H1 (cell line): ENCODE results near the gene RRM1. TPM values are rescaled to one million over a fixed set of nuclear protein-coding genes. Genes with fewer than 3 reads are reported as not detected.

Experiments used
- CTCF ChIA-PET: fragments of 300-600 bp; sonication (Branson Sonifier 250); formaldehyde crosslinking; loops from one replicate; lab custom pipeline; 2021; ENCODE audit not compliant: partially characterized antibody; lab: Charles Lee
- POLR2A ChIA-PET: fragments of 300-600 bp; sonication (Branson Sonifier 250); formaldehyde crosslinking; loops from one replicate; lab custom pipeline; 2021; ENCODE audit warnings: inconsistent platforms; ENCODE audit not compliant: partially characterized antibody; lab: Charles Lee
- DNase-seq, 2 experiments: peaks; one replicate each; pipeline versions ENCODE4 v3.0.0 to v3.0.0-alpha.2; 2010 to 2022; ENCODE audit warnings: low spot score in 2 of 2, low read depth in 1 of 2, mixed read lengths in 1 of 2
- FAIRE-seq: peaks from 2 replicates; lab custom pipeline; 2011; peaks lifted over from hg19 to GRCh38; lab: Jason Lieb, UNC
- H2AFZ ChIP-seq: 2 replicates; pipeline ENCODE4 v1.8.1; 2012; ENCODE audit warnings: low read length, inconsistent platforms
- H2AK5ac ChIP-seq: 2 replicates; pipeline ENCODE4 v1.6.1; 2013; ENCODE audit warnings: low read depth, low read length
- H2BK120ac ChIP-seq: replicated peaks from 2 replicates; pipeline ENCODE3; 2013; ENCODE audit warnings: low read depth, low read length, inconsistent platforms
- H2BK12ac ChIP-seq: 2 replicates; pipeline ENCODE4 v1.6.1; 2013; ENCODE audit warnings: low read depth, low read length
- H2BK15ac ChIP-seq: 2 replicates; pipeline ENCODE4 v1.6.1; 2013; ENCODE audit warnings: low read length
- H2BK20ac ChIP-seq: 2 replicates; pipeline ENCODE4 v1.6.1; 2013; ENCODE audit warnings: low read length
- H2BK5ac ChIP-seq: 2 replicates; pipeline ENCODE4 v1.6.1; 2013; ENCODE audit warnings: low read depth, low read length
- H3K14ac ChIP-seq: 2 replicates; pipeline ENCODE4 v1.6.1; 2013; ENCODE audit warnings: inconsistent platforms; ENCODE audit not compliant: insufficient read length
- H3K18ac ChIP-seq: 2 replicates; pipeline ENCODE4 v1.6.1; 2013; ENCODE audit warnings: low read length; ENCODE audit errors: extremely low read depth
- H3K23ac ChIP-seq: 2 replicates; pipeline ENCODE4 v1.6.1; 2013; ENCODE audit warnings: inconsistent platforms; ENCODE audit not compliant: insufficient read length
- H3K23me2 ChIP-seq: 2 replicates; pipeline ENCODE4 v1.6.1; 2013; ENCODE audit warnings: low read depth, low read length
- H3K27ac ChIP-seq: 2 replicates; pipeline ENCODE4 v1.6.1; 2011; ENCODE audit warnings: low read depth, low read length, inconsistent platforms
- H3K27me3 ChIP-seq, 4 experiments: replicated peaks in 1 of 4; 1 replicate in 1 of 4; 2 replicates in 3 of 4; pipeline versions ENCODE4 v1.6.1 to v1.8.1; 2011 to 2013; ENCODE audit warnings: low read length in 3 of 4, mild to moderate bottlenecking in 3 of 4, inconsistent platforms in 2 of 4, mixed read lengths in 2 of 4, moderate library complexity in 1 of 4; ENCODE audit not compliant: control insufficient read depth in 3 of 4, insufficient read depth in 3 of 4; ENCODE audit errors: extremely low read depth in 1 of 4
- H3K36me3 ChIP-seq, 4 experiments: 2 replicates each; pipeline versions ENCODE4 v1.6.1 to v1.8.1; 2011 to 2013; ENCODE audit warnings: mild to moderate bottlenecking in 4 of 4, low read length in 3 of 4, moderate library complexity in 2 of 4, control low read depth in 1 of 4, inconsistent platforms in 1 of 4; ENCODE audit not compliant: insufficient read depth in 4 of 4, control insufficient read depth in 2 of 4
- H3K4ac ChIP-seq: replicated peaks from 2 replicates; pipeline ENCODE3; 2013; ENCODE audit warnings: low read length, low read depth, mixed read lengths, inconsistent platforms; ENCODE audit not compliant: insufficient read length
- H3K4me1 ChIP-seq, 4 experiments: replicated peaks in 1 of 4; 1 replicate in 1 of 4; 2 replicates in 3 of 4; pipeline versions ENCODE4 v1.6.1 to v1.8.1; 2011 to 2013; ENCODE audit warnings: low read length in 3 of 4, inconsistent platforms in 2 of 4, mixed read lengths in 1 of 4; ENCODE audit not compliant: insufficient read depth in 4 of 4, control insufficient read depth in 3 of 4
- H3K4me2 ChIP-seq, 2 experiments: 2 replicates each; pipeline versions ENCODE4 v1.6.1 to v1.8.1; 2011 to 2013; ENCODE audit warnings: low read depth in 2 of 2, low read length in 2 of 2, control low read depth in 1 of 2, inconsistent platforms in 1 of 2, mild to moderate bottlenecking in 1 of 2; ENCODE audit not compliant: insufficient read depth in 1 of 2
- H3K4me3 ChIP-seq, 4 experiments: fragments of 200-600, 300-600 bp in 1 of 4; sonication (generic), shearing (Covaris generic), sonication (Bioruptor Twin) in 1 of 4; 2 replicates each; pipeline versions ENCODE4 v1.5.1 to v1.8.1; 2011 to 2016; ENCODE audit warnings: low read length in 4 of 4, low read depth in 3 of 4, control low read depth in 2 of 4, inconsistent platforms in 2 of 4, mild to moderate bottlenecking in 2 of 4, mixed read lengths in 1 of 4, moderate library complexity in 1 of 4; ENCODE audit not compliant: insufficient read depth in 2 of 4; ENCODE audit errors: extremely low read depth in 1 of 4
- H3K56ac ChIP-seq: replicated peaks from 2 replicates; pipeline ENCODE3; 2013; ENCODE audit warnings: low read depth, mild to moderate bottlenecking, mixed read lengths, low read length, inconsistent platforms; ENCODE audit not compliant: insufficient read length
- H3K79me1 ChIP-seq: 2 replicates; pipeline ENCODE4 v1.6.1; 2013; ENCODE audit warnings: low read depth, low read length, control low read depth
- H3K79me2 ChIP-seq, 2 experiments: 2 replicates each; pipeline versions ENCODE4 v1.6.1 to v1.8.1; 2012 to 2013; ENCODE audit warnings: low read length in 2 of 2, mild to moderate bottlenecking in 2 of 2, inconsistent platforms in 1 of 2; ENCODE audit not compliant: insufficient read depth in 2 of 2, control insufficient read depth in 1 of 2
- H3K9ac ChIP-seq, 4 experiments: replicated peaks in 1 of 4; 1 replicate in 1 of 4; 2 replicates in 3 of 4; pipeline versions ENCODE4 v1.6.1 to v1.8.1; 2011 to 2013; ENCODE audit warnings: low read depth in 3 of 4, low read length in 3 of 4, control low read depth in 2 of 4, mild to moderate bottlenecking in 2 of 4, moderate library complexity in 2 of 4, inconsistent platforms in 1 of 4; ENCODE audit errors: extremely low read depth in 1 of 4
- H3K9me3 ChIP-seq, 2 experiments: 2 replicates each; pipeline versions ENCODE4 v1.6.1 to v1.8.1; 2012 to 2013; ENCODE audit warnings: mild to moderate bottlenecking in 2 of 2, moderate library complexity in 2 of 2, control low read depth in 1 of 2, inconsistent platforms in 1 of 2, low read depth in 1 of 2, low read length in 1 of 2, mixed read lengths in 1 of 2; ENCODE audit not compliant: insufficient read depth in 2 of 2
- H4K20me1 ChIP-seq, 2 experiments: replicated peaks in 1 of 2; 2 replicates each; pipeline versions ENCODE3 to v1.8.1; 2011 to 2013; ENCODE audit warnings: inconsistent platforms in 2 of 2, low read length in 2 of 2, mild to moderate bottlenecking in 1 of 2; ENCODE audit not compliant: insufficient read depth in 2 of 2, control insufficient read depth in 1 of 2
- H4K5ac ChIP-seq: 2 replicates; pipeline ENCODE4 v1.6.1; 2013; ENCODE audit warnings: low read length, low read depth, mixed read lengths, inconsistent platforms; ENCODE audit not compliant: insufficient read length
- H4K8ac ChIP-seq: 2 replicates; pipeline ENCODE4 v1.8.0; 2013; ENCODE audit warnings: mild to moderate bottlenecking, moderate library complexity, low read length, inconsistent platforms; ENCODE audit not compliant: insufficient read depth; ENCODE audit errors: extremely low read depth
- H4K91ac ChIP-seq: replicated peaks from 2 replicates; pipeline ENCODE3; 2013; ENCODE audit warnings: low read length, mixed read lengths, inconsistent platforms; ENCODE audit not compliant: insufficient read length
- CHD2 ChIP-seq: IDR thresholded peaks from 2 replicates; pipeline ENCODE4 v1.6.1; 2012; ENCODE audit warnings: low read length, improper control_type of control experiment
- GTF2F1 ChIP-seq: IDR thresholded peaks from 2 replicates; pipeline ENCODE4 v1.6.1; 2012; ENCODE audit warnings: low read depth, low read length, improper control_type of control experiment, borderline replicate concordance
- HDAC6 ChIP-seq: IDR thresholded peaks from one replicate; pipeline ENCODE4 v1.7.1; 2012; ENCODE audit warnings: low read depth, mild to moderate bottlenecking, inconsistent platforms, low read length, moderate library complexity
- JUND ChIP-seq: IDR thresholded peaks from 2 replicates; pipeline ENCODE4 v1.6.1; 2011; ENCODE audit warnings: mild to moderate bottlenecking, improper control_type of control experiment, low read length
- PHF8 ChIP-seq: fragments of 200-600 bp; sonication (generic); conservative IDR thresholded peaks from 2 replicates; pipeline ENCODE4 v1.7.1; 2012; ENCODE audit warnings: low read depth, mild to moderate bottlenecking, inconsistent platforms, low read length, moderate library complexity
- SP4 ChIP-seq: IDR thresholded peaks from 2 replicates; pipeline ENCODE4 v1.6.1; 2012; ENCODE audit warnings: low read length, inconsistent platforms
- TAF7 ChIP-seq: optimal IDR thresholded peaks from 2 replicates; pipeline ENCODE3; 2011; ENCODE audit warnings: low read depth, mild to moderate bottlenecking, inconsistent platforms, low read length, moderate library complexity, borderline replicate concordance
- WGBS, 2 experiments: shearing (Covaris generic) in 1 of 2; methylation state at CpG; one replicate each; pipeline versions ENCODE4 v1.1.6 to v1.1.7; 2013 to 2015; ENCODE audit warnings: low lambda C conversion rate in 2 of 2, mixed read lengths in 2 of 2, inconsistent platforms in 1 of 2, low coverage in 1 of 2, missing lambda C conversion rate in 1 of 2; ENCODE audit not compliant: insufficient replicate concordance in 2 of 2, insufficient coverage in 1 of 2, insufficient read length in 1 of 2; ENCODE audit errors: extremely low coverage in 1 of 2, missing lambda C conversion rate in 1 of 2; 5-methylcytosine and 5-hydroxymethylcytosine counted together
- polyA plus RNA-seq, 7 experiments: library from polyadenylated mRNA; depleted of rRNA in 3 of 7; stranded (reverse) in 5 of 7; unstranded in 2 of 7; fragments of >200 nt in 5 of 7; fragments of 200-250 nt in 2 of 7; gene quantifications; 1 replicate in 5 of 7; 2 replicates in 1 of 7; 4 replicates in 1 of 7; pipeline versions ENCODE4 v1.2.1 to v1.2.3, GENCODE V29; 2011 to 2013; ENCODE audit warnings: missing spikeins in 2 of 7, mixed read lengths in 2 of 7
- total RNA-seq: library from RNA; stranded (reverse); fragmentation: NEBNext Ultra II Directional; extraction: Animal tissue kit (Norgen Biotek cat#: 25700); gene quantifications from 2 replicates; pipeline ENCODE4 v1.2.1, GENCODE V29; 2021

RRM1 gene
- total and polyA plus RNA-seq, 2 of the 8 experiments (the other 6 are each of a cell fraction or from before 2014, with no cell fraction given) = 63.6 to 126 TPM

DNA sequence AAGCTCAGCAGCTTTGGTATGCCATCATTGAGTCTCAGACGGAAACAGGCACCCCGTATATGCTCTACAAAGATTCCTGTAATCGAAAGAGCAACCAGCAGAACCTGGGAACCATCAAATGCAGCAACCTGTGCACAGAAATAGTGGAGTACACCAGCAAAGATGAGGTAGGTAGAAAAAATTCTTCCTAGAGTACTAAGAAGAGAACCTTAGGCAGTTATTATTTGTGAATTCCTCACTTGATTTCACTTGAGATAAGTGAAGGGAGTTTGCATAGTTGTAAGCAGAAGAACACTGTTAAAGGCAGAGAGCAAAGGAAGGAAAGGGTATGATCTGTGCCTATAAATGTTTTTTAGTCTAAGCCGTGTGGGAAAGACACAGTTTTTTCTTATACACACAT is 28.6 kb downstream of the RRM1 start:
- H4K91ac ChIP-seq = no peak overlapping the region
- FAIRE-seq (no peak), DNase-seq (no peak)
- H2BK15ac ChIP-seq = no peak overlapping the region
- no peak overlapping the region for H3K18ac ChIP-seq
- peaks cover 11 to 70% (median 50%) of the 10 kb centered on the region in 4 experiments for H3K36me3 ChIP-seq
- no peak overlapping the region for H2AFZ ChIP-seq
- no peak overlapping the region for H3K23ac ChIP-seq
- no peak overlapping the region for H3K27ac ChIP-seq
- TF ChIP-seq JUND (no peak), SP4 (no peak), HDAC6 (no peak), TAF7 (no peak), CHD2 (no peak), PHF8 (no peak), GTF2F1 (no peak)
- no peaks in the 10 kb centered on the region for H3K79me2 ChIP-seq
- no peak overlapping the region for H2BK12ac ChIP-seq
- H3K4me1 ChIP-seq = no peaks in the 10 kb centered on the region
- no peak overlapping the region for H2BK20ac ChIP-seq
- no peak overlapping the region for H3K9ac ChIP-seq
- WGBS, 2 experiments = 84% methylated on average over 4 of the region's 4 CpGs; no CpG with 5 or more reads in 1 of the 2 experiments
- H2BK5ac ChIP-seq = no peak overlapping the region
- H3K79me1 ChIP-seq = no peaks in the 10 kb centered on the region
- no peak overlapping the region for H2AK5ac ChIP-seq
- no peak overlapping the region for H4K8ac ChIP-seq
- no peaks in the 10 kb centered on the region for H3K9me3 ChIP-seq
- H4K5ac ChIP-seq = no peak overlapping the region
- POLR2A ChIA-PET = no interaction called here
- H3K27me3 ChIP-seq = no peaks in the 10 kb centered on the region
- H2BK120ac ChIP-seq = no peak overlapping the region
- 0 out of 2 replicates have a peak, but pooled peaks cover 2% of the 10 kb centered on the region for H3K23me2 ChIP-seq
- H3K14ac ChIP-seq = no peak overlapping the region
- CTCF ChIA-PET = no interaction called here
- no peak overlapping the region for H3K4ac ChIP-seq
- no peak overlapping the region for H3K4me3 ChIP-seq
- H4K20me1 ChIP-seq = no peaks in the 10 kb centered on the region
- no peak overlapping the region for H3K4me2 ChIP-seq
- no peak overlapping the region for H3K56ac ChIP-seq
